Gastroesophageal sphincter (tissue), 3 donors: Measurements from ENCODE around the gene IFT43.

ENCODE experiments used
- EP300 ChIP-seq: sonication (generic); formaldehyde crosslinking; IDR thresholded peaks from one replicate; pipeline ENCODE4 v1.6.1; 2017; ENCODE audit warnings: antibody characterized with exemption, mild to moderate bottlenecking
- POLR2A ChIP-seq, 2 donors: fragments of 450-650 bp; IDR thresholded peaks; one replicate each; pipeline ENCODE4 v1.6.1; 2017; ENCODE audit warnings: antibody characterized with exemption in 2 of 2, mild to moderate bottlenecking in 2 of 2, moderate library complexity in 1 of 2
- POLR2AphosphoS5 ChIP-seq: sonication (generic); formaldehyde crosslinking; IDR thresholded peaks from one replicate; pipeline ENCODE4 v1.6.1; 2017; ENCODE audit warnings: antibody characterized with exemption
- TF ChIP-seq, protein P1 (sequence below), 4 experiments: fragments of 200-600 bp in 2 of 4; fragments of 450-650 bp in 2 of 4; sonication (generic) in 1 of 4; IDR thresholded peaks; one replicate each; pipeline ENCODE4 v1.5.1; 2017 to 2019; ENCODE audit warnings: antibody characterized with exemption in 4 of 4, mild to moderate bottlenecking in 2 of 4, moderate library complexity in 2 of 4

DNA sequence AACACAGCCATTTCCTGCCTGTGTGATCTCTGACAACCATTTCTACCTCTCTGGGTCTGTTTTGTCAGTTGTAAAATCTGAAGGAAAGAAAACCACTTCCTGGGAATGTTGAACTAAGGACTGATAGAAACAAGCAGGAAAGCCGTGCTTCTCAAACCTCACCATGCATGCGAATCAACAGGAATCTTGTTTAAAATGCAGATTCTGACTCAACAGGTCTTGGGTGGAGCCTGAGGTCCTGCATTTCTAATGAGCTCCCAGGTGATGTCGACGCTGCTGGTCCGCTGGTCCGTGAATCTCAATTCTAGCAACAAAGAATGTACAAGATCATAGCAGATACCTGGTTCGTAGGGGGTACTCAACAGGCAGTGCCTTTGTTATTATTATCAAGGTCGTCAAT, 128.1 kb downstream of the IFT43 start:
- TF ChIP-seq EP300 (no peak), POLR2AphosphoS5 (no peak), POLR2A (IDR thresholded peaks at IDR 0.05) (no peak)
- TF ChIP-seq, protein P1, sequence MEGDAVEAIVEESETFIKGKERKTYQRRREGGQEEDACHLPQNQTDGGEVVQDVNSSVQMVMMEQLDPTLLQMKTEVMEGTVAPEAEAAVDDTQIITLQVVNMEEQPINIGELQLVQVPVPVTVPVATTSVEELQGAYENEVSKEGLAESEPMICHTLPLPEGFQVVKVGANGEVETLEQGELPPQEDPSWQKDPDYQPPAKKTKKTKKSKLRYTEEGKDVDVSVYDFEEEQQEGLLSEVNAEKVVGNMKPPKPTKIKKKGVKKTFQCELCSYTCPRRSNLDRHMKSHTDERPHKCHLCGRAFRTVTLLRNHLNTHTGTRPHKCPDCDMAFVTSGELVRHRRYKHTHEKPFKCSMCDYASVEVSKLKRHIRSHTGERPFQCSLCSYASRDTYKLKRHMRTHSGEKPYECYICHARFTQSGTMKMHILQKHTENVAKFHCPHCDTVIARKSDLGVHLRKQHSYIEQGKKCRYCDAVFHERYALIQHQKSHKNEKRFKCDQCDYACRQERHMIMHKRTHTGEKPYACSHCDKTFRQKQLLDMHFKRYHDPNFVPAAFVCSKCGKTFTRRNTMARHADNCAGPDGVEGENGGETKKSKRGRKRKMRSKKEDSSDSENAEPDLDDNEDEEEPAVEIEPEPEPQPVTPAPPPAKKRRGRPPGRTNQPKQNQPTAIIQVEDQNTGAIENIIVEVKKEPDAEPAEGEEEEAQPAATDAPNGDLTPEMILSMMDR (IDR thresholded peaks at IDR 0.05), result no peak
